ENCODE measurements around the gene RANBP2. TPM values are rescaled to one million over a fixed set of nuclear protein-coding genes. Genes with fewer than 3 reads are reported as not detected.

Gene RANBP2
- total and polyA plus RNA-seq, 9 of the 15 experiments (the other 6 are each of a cell fraction or from before 2014, with no cell fraction given), result 11.7 to 97.4 (median 48.1) TPM

- CTCF ChIA-PET (ENCODE audit: low intra/inter-chr PET ratio), result no interaction called here
Measured at GRCh38 chr2:108825254-108825653, 106.0 kb downstream of the RANBP2 start.

More at GRCh38 chr2:108825254-108825653, 106.0 kb downstream of the RANBP2 start:
- in situ Hi-C loops (cut with MboI) (no loop called here), intact Hi-C loops (cut with micrococcal nuclease) (no loop called here)
- no TSS peak for BruUV-seq (replicated peaks)
- Histone ChIP-seq H3K9me3 (replicated peaks; ENCODE audit: control insufficient read depth, insufficient read depth, low read depth, low read length) (no peaks in the 10 kb centered on the region), H3K9ac (ENCODE audit: insufficient read depth in 1 of 2, low read depth in 2 of 2, low read length in 2 of 2) (no peak overlapping the region), H3K27ac (ENCODE audit: extremely low read depth, low read depth, low read length) (no peak overlapping the region), H3K9me1 (ENCODE audit: control insufficient read depth, insufficient read depth, low read length) (no peaks in the 10 kb centered on the region), H2AFZ (ENCODE audit: low read depth, low read length) (no peak overlapping the region), H3K79me2 (ENCODE audit: control insufficient read depth, insufficient read depth, low read length) (no peaks in the 10 kb centered on the region), H3K4me2 (ENCODE audit: insufficient read depth, low read length) (no peak overlapping the region), H4K20me1 (replicated peaks; ENCODE audit: control insufficient read depth, insufficient read depth, low read length) (no peaks in the 10 kb centered on the region), H3K27me3 (ENCODE audit: control insufficient read depth in 2 of 2, insufficient read depth in 2 of 2, low read length in 2 of 2) (no peaks in the 10 kb centered on the region), H3K4me3 (no peak overlapping the region), H3K36me3 (ENCODE audit: control insufficient read depth, insufficient read depth, low read length) (peaks cover 14% of the 10 kb centered on the region; the same call in 1 of the 3 replicates), H3K4me1 (replicated peaks in 1 of 2; ENCODE audit: control insufficient read depth in 2 of 2, insufficient read depth in 2 of 2, low read length in 2 of 2) (0 out of 5 replicates have a peak, but pooled peaks cover 0 to 5% of the 10 kb centered on the region in 2 experiments)
- no peak for DNase-seq (ENCODE audit: extremely low read depth in 1 of 4, low spot score in 3 of 4)
- no peak for FAIRE-seq
- no peak for ATAC-seq
- WGBS (ENCODE audit: insufficient coverage, low coverage, missing lambda C conversion rate), result 47% methylated on average over 4 of the region's 4 CpGs
- TF ChIP-seq CEBPG (CRISPR knock-in tag; IDR thresholded peaks at IDR 0.05) (no peak), CEBPG (tag; conservative IDR thresholded peaks at IDR 0.05 in 1 of 2, IDR thresholded peaks at IDR 0.05 in 1 of 2) (peak in 1 of 2 experiments; percentile 43; a peak in 1 of 4 replicates), ZNF639 (CRISPR knock-in tag; conservative IDR thresholded peaks at IDR 0.05 in 1 of 2, IDR thresholded peaks at IDR 0.05 in 1 of 2) (no peak), NONO (IDR thresholded peaks at IDR 0.05; ENCODE audit: low read depth in 2 of 2, low read length in 1 of 2) (no peak), CEBPB (tag; IDR thresholded peaks at IDR 0.05) (peak; percentile 90), CHD4 (IDR thresholded peaks at IDR 0.05; ENCODE audit: insufficient read depth, insufficient replicate concordance, low read depth, low read length, poor library complexity, severe bottlenecking) (no peak)
- POLR2A ChIA-PET, result interaction anchor here (1.4 kb wide), 1 partner anchor 10 kb away, joined by 5 read pairs; no protein-coding TSS in a partner anchor
